GM18502 (cell line): Measurements from ENCODE around the gene NDOR1.
A peak's percentile ranks its signal among the peaks of the same experiment; 100 is the strongest.
"Not testable (repeated sequence)": the region's sequence is repeated elsewhere in the genome, so short reads cannot be mapped to it uniquely, and the experiment has no call there.

ENCODE experiments used
- ATAC-seq: cut with Tn5 transposase; IDR thresholded peaks from one replicate; pipeline ENCODE4 v1.9.1; 2021; ENCODE audit warnings: mild to moderate bottlenecking; ENCODE audit not compliant: unreplicated experiment, poor library complexity

Gene NDOR1

DNA sequence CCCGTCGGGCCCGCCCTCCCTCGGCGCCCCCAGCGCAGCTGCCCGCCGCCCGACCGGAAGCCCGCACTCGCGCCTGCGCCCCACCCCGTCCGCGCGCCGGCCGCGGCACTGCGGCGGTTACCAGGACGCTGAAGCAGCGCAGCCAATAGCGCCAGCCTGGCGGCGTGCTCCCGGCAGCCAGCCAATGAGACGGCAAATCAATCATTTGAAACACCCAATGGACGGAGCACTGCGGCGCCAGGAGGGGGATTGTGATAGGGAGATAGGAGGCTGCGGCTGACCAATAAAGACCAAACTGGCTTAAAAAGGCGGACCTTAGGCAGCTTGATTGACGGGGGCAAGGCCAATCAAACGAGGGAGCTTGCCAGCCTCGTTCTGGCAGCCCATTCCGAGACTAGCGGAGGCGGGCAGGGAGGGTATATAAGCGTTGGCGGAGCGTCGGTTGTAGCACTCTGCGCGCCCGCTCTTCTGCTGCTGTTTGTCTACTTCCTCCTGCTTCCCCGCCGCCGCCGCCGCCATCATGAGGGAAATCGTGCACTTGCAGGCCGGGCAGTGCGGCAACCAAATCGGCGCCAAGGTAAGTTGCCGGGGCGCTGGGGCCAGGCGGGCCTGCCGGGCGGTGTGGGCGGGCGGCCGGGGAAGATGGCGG, 35.5 kb downstream of the NDOR1 start, which contains the start of gene TUBB4B:
TUBB4B (plus strand) TSS at position 447 of the 649 bp plus-strand sequence; CDS start at position 521, 74 bp downstream.
- ATAC-seq = peak; percentile 76

GRCh38 chr9:137241490-137242268, 36.2 kb downstream of the NDOR1 start:
- peak; percentile 3 for ATAC-seq

DNA sequence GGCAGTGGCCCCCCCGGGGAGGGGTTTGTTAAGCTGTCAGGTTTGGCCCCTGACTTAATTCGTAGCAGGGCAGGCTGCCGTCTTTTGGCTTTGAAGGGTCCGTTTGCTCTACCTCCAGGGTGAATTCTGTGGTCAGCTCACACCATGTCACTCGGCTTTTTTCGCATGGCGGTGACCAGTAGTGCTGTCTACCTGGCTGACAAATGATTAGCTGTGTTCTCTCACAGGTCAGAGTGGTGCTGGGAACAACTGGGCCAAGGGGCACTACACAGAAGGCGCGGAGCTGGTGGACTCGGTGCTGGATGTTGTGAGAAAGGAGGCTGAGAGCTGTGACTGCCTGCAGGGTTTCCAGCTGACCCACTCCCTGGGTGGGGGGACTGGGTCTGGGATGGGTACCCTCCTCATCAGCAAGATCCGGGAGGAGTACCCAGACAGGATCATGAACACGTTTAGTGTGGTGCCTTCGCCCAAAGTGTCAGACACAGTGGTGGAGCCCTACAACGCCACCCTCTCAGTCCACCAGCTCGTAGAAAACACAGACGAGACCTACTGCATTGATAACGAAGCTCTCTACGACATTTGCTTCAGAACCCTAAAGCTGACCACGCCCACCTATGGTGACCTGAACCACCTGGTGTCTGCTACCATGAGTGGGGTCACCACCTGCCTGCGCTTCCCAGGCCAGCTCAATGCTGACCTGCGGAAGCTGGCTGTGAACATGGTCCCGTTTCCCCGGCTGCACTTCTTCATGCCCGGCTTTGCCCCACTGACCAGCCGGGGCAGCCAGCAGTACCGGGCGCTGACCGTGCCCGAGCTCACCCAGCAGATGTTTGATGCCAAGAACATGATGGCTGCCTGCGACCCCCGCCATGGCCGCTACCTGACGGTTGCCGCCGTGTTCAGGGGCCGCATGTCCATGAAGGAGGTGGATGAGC, 37.0 kb downstream of the NDOR1 start:
- no peak for ATAC-seq

GRCh38 chr9:137243266-137243625, 37.7 kb downstream of the NDOR1 start:
- ATAC-seq = not testable (repeated sequence)

DNA sequence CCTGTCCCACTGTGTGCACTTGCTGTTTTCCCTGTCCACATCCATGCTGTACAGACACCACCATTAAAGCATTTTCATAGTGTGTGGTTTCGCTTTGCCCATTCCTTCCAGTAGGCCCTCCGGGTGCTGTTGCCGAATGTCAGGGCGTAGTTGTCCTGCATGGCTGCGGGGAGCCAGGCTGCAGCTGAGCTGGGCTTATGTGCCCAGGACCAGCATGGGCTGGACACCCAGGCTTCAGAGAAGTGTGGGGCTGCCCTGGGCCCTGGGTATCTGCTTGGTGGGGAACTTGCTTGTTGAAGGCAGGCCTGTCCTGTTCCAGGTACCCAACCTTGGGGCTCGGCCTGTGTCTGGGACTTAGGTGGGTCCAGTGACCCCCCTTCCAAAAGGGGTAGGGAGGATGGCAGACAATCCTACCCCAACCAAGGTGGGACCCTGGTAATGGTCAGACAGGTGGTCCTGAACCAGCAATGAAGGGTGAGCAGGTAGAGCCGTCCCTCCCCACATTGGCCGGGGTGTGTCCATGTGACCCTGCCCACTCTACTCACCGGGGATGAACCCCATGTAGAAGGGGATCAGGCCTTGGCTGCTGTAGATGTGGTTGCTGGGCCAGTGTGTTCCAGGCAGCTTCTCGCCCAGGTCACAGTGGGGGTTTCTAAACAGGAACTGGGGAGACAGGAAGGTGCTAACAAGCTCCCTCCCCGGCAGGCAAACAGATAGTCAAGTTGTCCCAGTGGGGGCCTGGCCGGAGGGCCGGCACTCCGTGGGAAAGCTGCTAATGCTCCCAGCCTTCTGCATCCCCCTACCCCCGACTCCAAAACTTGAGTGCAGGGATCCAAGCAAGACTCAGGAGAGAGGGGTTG, 38.4 kb downstream of the NDOR1 start:
- no peak for ATAC-seq

DNA sequence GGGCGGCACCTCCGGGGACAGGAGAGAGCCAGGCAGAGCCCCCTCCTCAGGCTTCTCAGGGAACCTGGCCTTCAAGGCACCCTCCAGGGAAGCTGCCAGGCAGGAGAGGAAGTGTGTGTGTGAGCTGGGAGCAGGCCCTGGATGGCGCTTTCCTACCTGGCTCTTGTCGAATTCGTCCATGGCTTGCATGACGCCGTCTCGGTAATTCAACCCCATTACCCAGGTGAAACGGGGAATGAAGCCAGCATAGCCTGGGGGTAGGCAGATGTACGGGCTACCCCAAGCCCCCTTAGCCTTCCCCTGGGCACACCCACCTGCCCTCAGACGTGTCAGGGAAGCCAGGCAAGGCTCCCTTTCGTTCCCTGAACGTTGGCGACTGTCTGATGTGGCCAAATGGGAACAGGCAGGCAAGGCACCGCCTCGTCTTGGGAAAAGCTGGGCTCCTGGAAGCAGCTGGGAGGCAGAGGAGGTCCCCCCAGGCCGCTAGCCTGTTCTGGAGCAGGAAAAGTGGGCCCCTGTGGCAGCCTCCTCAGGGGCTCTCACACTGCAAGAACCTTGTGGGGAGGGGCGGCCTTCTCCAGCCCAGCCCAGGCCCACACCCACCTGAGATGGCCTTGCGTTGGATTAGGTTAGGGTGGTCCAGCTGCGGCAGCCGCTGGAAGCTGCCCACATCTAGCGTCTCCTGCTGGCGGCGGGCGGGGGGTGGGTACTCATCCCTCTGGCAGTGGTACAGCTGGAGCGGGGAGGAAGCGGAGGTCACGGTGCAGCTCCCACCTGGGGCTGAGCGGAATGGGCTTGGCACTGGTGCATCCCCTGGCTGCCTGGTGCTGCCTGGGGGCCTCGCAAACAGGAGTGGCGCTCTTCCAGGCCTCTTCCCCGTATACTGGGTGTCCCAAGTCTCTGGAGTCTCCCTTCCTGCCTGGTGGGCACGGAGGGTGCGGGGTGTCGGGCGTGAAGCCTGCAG, 39.3 kb downstream of the NDOR1 start:
- ATAC-seq = no peak

DNA sequence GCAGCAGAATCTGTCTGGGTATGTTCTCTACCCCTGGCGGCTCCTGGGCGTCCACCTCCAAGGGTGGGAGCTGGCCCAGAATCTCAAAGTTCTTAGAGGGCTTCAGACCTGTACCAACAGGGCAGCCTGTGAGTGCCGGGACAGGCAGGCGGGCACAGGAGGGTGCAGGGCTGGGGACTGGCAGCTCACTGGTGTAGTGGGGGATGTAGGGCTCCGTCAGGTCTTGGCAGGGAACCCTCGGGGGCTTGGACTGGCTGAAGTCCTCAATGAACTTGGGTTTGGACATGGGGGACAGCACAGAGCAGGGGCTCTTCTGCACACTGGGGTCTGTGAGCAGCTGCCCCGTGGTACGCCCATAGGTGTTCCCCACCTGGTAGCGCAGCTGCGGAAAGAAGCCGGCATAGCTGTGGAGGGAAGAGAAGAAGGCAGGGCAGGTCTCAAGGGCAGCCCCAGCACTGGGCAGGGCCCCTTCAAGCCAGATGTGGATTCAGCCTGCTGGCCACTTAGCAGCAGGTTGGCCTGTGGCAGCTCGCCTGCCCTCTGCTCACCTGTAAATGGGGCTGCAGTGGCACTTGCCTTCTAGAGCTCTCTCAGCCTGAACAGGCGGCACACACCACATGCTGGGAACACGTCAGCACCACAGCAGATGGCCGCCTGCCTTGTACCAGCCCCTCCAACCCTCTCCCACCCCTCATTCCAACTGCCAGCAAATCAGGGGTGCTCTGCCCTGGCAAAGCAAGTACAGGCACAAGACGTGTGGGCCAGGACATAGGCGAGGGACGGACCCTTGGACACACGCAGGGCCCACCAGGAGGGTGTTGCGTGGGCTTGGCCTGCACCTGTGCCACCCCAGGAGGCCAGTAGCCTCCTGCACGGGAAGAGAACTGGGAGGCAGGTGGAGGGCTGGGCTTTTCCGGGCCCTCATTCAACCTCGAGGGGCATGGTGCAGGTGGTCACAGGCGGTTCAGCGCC, 40.2 kb downstream of the NDOR1 start:
- no peak for ATAC-seq

- ATAC-seq = no peak
These were observed 41.8 kb downstream of the NDOR1 start for GRCh38 chr9:137247135-137247915.

DNA sequence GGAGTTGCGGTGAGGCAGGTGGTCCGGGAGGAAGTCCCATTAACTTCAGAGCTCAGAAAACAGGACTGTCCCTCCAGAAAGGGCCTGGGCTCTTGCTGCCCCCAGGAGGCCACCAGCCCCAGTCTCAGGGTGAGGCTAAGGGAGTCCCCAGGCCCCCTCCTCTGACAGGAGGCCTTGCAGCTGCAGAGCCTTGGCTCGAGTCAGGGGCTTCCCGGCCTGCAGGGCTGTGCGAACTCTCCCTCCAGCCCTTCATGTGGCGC, 42.3 kb downstream of the NDOR1 start:
- no peak for ATAC-seq

GRCh38 chr9:137250329-137251193, 45.1 kb downstream of the NDOR1 start:
- ATAC-seq = no peak

- ATAC-seq = no peak
These were observed 45.6 kb downstream of the NDOR1 start, which contains the start of gene STPG3 for GRCh38 chr9:137251194-137251461. Gene STPG3 (plus strand): TSS chr9:137251286. CDS start chr9:137251287, 1 bp downstream.

- no peak for ATAC-seq
These were observed 46.2 kb downstream of the NDOR1 start for GRCh38 chr9:137251490-137252268.

- no peak for ATAC-seq
These were observed 47.3 kb downstream of the NDOR1 start for GRCh38 chr9:137252555-137253506.
